ENCODE measurements around the gene PDLIM4. TPM values are rescaled to one million over a fixed set of nuclear protein-coding genes. Genes with fewer than 3 reads are reported as not detected.

PDLIM4 gene
- total RNA-seq, 3 donors from 2014 or later: 5.1 to 59.0 (median 5.6) TPM

- intact Hi-C loops (cut with DNase I, micrococcal nuclease): no loop called here
- ATAC-seq: no peak
- TF ChIP-seq CTCF (IDR thresholded peaks at IDR 0.05): no peak
- H3K4me3 ChIP-seq: no peak overlapping the region
- H3K4me1 ChIP-seq (ENCODE audit: low read depth): peaks cover 34% of the 10 kb centered on the region
- no peaks in the 10 kb centered on the region for H3K9me3 ChIP-seq
- DNase-seq: no peak
- H3K36me3 ChIP-seq (ENCODE audit: low read depth): no peaks in the 10 kb centered on the region
Measured at GRCh38 chr5:132297211-132297940, 39.9 kb downstream of the PDLIM4 start.

GRCh38 chr5:132298298-132299212 is 41.1 kb downstream of the PDLIM4 start:
- peaks cover 25% of the 10 kb centered on the region for H3K4me1 ChIP-seq (ENCODE audit: low read depth)
- DNase-seq: no peak
- intact Hi-C loops (cut with DNase I, micrococcal nuclease): no loop called here

GRCh38 chr5:132299917-132300316 is 42.4 kb downstream of the PDLIM4 start:
- intact Hi-C loops (cut with DNase I, micrococcal nuclease): no loop called here
- Histone ChIP-seq H3K9me3 (peaks cover 2% of the 10 kb centered on the region), H3K4me3 (no peak overlapping the region), H3K4me1 (ENCODE audit: low read depth) (peaks cover 22% of the 10 kb centered on the region), H3K36me3 (ENCODE audit: low read depth) (no peaks in the 10 kb centered on the region)
- TF ChIP-seq CTCF (IDR thresholded peaks at IDR 0.05): no peak
- no peak for ATAC-seq
- no peak for DNase-seq

More at GRCh38 chr5:132298298-132299212, 41.1 kb downstream of the PDLIM4 start:
- no peak for TF ChIP-seq CTCF (IDR thresholded peaks at IDR 0.05)
- no peak for ATAC-seq
- no peaks in the 10 kb centered on the region for H3K9me3 ChIP-seq
- H3K36me3 ChIP-seq (ENCODE audit: low read depth): no peaks in the 10 kb centered on the region
- no peak overlapping the region for H3K4me3 ChIP-seq

GRCh38 chr5:132300577-132301343 is 43.3 kb downstream of the PDLIM4 start:
- H3K4me1 ChIP-seq (ENCODE audit: low read depth): peaks cover 16% of the 10 kb centered on the region
- TF ChIP-seq CTCF (IDR thresholded peaks at IDR 0.05): no peak
- DNase-seq (no peak), ATAC-seq (peak; percentile 34)
- no peak overlapping the region for H3K4me3 ChIP-seq
- intact Hi-C loops (cut with DNase I, micrococcal nuclease): no loop called here
- H3K36me3 ChIP-seq (ENCODE audit: low read depth): no peaks in the 10 kb centered on the region
- H3K9me3 ChIP-seq: peaks cover 9% of the 10 kb centered on the region

Data from mucosa of descending colon (tissue), 3 donors.